Stimulated activated CD4-positive, alpha-beta T cell treated with anti-CD3 and anti-CD28 coated beads, Interleukin-12 subunit alpha, Interleukin-12 subunit beta, amount 100 ng/mL, for 48 hours (primary cell): ENCODE data around the gene SLC17A7.
A peak's percentile ranks its signal among the peaks of the same experiment; 100 is the strongest.
"Not testable (repeated sequence)": the region's sequence is repeated elsewhere in the genome, so short reads cannot be mapped to it uniquely, and the experiment has no call there.

ENCODE experiments used
- DNase-seq, 3 donors: peaks; one replicate each; pipeline ENCODE4 v3.0.0-alpha.2; 2020; ENCODE audit warnings: low read depth in 2 of 3, low spot score in 1 of 3

Gene SLC17A7

DNA sequence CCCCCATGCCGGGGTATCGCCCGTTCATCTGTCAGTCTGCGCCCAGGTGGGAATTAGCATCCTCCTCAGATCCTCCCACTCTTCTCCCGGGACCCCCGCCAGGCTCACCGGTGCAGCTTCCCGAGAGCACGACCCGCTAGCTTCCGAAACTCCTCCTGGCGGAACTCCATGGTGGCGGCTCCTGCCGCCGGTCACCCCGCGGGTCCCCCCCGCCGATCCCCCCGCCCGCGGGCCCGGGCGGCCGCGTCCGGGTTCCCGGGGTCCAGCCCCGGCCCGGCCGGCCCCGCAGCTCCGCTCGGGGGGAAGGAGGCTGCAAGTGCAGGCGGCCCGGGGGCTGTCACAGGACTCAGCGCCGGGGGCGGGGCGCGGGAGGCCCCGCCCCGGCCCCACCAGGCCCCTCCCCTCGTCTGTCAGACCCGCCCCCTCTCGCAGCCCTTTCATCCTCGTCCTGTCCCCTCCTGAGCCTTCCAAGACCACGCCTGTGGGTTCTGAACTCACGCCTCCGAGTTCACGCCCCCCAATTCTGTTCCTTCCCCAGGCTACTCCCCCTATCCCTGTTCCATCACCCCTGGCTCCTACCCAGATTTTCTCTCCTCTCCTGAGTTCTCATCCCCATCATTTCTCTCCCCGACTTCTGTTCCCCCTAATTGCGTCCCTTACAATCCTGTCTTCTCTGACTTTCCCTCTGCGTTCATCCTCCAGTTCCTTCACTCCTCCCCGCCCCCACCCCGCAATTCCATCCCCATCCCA is at the start of gene SLC17A7:
Gene SLC17A7 (minus strand): TSS at position 318 of the 750 bp plus-strand sequence. CDS start 148 bp downstream, at position 170.
- peak in 1 of 3 donors; percentile 46 for DNase-seq

- DNase-seq: no peak
Observed at GRCh38 chr19:49490287-49491029, 49.1 kb upstream of the SLC17A7 start.

GRCh38 chr19:49489601-49490167 is 48.4 kb upstream of the SLC17A7 start:
- no peak for DNase-seq

- DNase-seq: no peak
Observed at GRCh38 chr19:49488863-49489537, 47.7 kb upstream of the SLC17A7 start.

DNA sequence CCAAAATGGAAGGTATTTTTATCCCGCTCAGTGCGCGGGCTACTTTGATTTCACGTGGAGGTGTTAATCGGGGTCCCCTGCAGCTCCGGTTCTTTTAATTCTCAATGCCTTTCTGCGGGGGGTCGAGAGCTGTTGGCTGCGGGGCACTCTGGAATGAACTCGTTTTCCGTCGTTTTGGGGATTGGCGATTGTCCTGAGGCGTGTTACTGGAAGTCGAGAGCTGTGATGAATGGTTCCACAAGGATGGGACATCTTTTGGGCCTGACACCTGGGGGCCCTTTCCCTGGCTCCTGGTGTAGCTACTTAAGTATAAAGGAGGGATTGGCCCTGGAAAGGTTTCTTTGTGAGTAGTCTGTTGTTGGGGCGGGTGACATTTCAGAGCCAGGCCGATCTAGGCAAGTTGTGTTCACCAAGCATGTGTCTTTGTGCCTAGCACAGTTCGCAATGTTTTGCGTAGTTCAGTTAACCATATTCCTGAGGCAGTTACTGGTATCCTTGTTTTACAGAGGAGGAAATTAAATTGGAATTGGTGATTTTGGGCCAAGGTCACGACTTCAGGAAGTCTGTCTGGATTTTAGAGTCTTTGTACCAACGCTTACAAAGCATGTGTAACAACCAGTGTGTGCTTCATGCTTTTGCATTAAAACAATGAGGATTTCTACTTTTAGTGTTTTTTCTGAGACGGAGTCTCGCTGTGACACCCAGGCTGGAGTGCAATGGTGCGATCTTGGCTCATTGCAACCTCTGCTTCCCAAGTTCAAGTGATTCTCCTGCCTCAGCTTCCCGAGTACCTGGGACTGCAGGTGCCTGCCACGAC is 46.9 kb upstream of the SLC17A7 start:
- no peak for DNase-seq

- DNase-seq: peak; percentile 99 to 100 (median 100)
Observed at GRCh38 chr19:49487277-49488045, 46.1 kb upstream of the SLC17A7 start, which contains the start of gene RPL13A. TSS of gene RPL13A (plus strand) at chr19:49487608. CDS start at chr19:49487630, 22 bp downstream.

DNA sequence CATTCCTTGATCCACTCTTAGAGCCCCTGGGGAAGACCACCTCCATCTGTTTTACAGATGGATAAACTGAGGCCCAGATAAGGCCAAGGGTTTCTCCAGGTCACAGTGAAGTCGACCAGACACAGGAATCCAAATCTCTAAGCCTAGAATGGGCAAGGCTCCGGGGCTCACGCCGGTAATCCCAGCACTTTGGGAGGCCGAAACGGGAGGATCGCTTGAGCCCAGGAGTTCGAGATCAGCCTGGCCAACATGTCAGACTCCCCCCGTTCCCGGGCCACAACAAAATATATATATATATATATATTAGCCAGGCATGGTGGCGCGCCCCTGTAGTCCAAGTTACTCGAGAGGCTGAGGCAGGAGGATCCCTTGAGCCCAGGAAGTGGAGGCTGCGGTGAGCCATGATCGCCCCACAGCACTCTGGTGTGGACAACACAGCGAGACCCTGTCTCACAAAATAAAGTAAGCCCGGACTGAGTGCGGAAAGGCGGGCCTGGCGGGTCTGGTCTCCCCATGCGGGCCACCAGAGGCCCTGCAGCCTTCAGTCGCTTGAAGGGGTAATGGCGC is 45.5 kb upstream of the SLC17A7 start:
- no peak for DNase-seq

DNA sequence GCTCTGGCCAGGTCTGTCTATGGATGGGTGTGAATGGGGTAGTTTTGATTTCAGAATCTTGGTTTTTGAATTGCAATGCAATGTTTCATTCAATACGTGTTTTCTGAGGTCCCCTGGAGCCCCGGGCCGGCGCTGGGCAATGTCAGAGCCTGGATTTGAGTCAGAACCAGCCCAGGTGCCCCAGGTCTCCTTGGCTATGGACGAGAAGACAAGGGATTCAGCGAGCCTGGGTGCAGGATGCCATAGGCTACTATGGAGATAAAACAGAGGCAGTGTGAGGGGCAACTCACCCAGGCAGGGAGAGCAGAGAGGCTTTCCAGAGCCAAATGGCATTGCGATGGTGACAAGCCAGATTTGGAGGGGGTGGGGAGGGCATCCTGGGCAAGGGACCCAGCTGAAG is 44.9 kb upstream of the SLC17A7 start:
- DNase-seq: no peak

DNA sequence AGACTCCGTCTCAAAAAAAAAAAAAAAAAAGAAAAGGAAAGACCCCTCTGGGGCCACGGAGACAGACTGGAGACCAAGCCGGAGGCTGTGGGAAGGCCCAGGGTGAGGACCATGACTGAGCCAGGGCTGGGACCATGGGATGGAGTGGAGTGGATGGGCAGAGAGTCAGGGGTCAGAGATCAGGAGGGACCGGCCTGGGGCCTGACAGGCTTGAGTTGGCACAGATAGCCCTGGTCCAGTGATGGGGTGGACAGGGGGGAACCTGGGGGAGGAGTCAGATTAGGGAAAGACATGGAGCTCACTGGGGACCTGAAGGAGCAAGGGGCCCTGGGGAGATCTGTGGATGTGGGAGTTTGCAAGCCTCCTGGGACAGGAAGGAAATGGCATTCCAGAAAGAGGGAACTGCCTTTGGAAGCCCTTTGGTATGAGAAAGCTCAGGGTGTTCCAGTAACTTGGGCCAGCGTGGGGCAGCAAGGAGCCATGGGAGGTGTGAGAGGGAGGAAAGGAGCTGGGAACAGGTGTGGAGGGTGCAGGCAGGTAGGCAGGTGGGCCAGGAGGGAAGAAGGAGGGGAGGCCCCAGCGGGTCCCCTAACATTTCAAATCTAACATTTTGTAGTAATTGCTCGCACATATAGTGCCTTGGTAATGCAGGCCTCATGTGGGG is 39.8 kb upstream of the SLC17A7 start:
- no peak for DNase-seq

DNA sequence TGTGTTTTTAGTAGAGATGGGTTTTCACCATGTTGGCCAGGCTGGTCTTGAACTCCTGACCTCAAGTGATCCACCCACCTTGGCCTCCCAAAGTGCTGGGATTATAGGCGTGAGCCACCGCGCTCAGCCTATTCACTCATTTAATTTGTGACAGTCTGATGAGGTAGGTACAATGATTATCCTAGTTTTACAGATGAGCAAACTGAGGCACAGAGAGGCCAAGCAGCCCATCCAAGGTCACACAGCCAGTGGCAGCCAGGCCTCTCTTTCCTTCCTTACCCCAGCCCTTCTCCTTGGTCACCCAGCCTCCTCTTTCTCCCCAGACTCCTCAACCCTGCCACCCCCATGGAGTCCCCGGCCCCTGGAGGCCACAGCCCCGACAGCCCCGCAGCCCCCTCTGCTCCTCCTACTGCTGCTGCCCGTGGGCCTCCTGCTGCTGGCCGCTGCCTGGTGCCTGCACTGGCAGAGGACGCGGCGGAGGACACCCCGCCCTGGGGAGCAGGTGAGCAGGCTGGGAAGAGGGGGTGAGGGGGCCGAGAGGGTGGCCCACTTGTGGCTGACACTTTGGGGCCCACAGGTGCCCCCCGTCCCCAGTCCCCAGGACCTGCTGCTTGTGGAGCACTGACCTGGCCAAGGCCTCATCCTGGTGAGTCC is 38.8 kb upstream of the SLC17A7 start:
- no peak for DNase-seq

GRCh38 chr19:49475995-49476880 is 34.9 kb upstream of the SLC17A7 start:
- DNase-seq: peak; percentile 69 to 79 (median 77)

- no peak for DNase-seq
Observed at GRCh38 chr19:49475191-49475917, 34.0 kb upstream of the SLC17A7 start.

- no peak for DNase-seq
Observed at GRCh38 chr19:49474542-49474924, 33.2 kb upstream of the SLC17A7 start.

DNA sequence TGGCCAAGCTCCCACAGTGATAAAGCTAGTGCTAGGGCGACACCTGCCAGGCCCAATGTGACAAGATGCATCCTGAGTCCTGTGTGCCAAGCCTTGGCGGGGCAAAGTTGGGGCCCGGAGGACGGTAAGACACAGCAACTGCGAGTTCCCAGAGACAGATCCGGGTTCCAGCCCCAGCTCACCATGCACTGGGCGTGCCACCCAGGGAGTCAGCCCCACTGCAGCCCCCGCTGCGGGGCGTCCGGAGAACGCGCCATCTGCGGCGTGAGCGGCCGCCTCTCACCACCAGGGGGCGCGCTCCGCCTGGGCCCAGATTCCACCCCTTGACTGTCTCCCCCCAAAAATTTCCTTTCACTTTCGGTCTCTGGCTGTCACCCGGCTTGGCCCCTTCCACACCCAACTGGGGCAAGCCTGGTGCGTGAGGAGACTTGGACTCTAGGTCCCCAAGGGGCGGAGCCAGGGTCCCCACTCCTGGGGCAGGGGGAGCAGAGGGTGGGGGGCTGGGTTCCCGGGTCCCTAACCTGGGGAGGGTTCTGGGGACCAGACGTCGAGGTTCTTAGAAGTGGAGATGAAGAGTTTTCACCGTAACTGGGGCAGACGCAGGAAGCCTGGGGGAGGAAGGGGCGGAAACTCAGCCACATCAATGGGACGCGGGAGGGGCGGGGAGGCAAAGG is 32.7 kb upstream of the SLC17A7 start, which contains the start of gene FLT3LG:
Gene FLT3LG (plus strand): TSS at position 348 of the 674 bp plus-strand sequence. CDS start 425 bp downstream, outside the sequence.
- peak; percentile 74 to 86 (median 84) for DNase-seq

GRCh38 chr19:49473501-49473867 is 32.2 kb upstream of the SLC17A7 start:
- not testable (repeated sequence) for DNase-seq

GRCh38 chr19:49472936-49473335 is 31.6 kb upstream of the SLC17A7 start:
- no peak for DNase-seq
